ENCODE results near the gene KRTAP9-1. TPM values are rescaled to one million over a fixed set of nuclear protein-coding genes. Genes with fewer than 3 reads are reported as not detected.
A peak's percentile ranks its signal among the peaks of the same experiment; 100 is the strongest.
"Not testable (repeated sequence)": the region's sequence is repeated elsewhere in the genome, so short reads cannot be mapped to it uniquely, and the experiment has no call there.

KRTAP9-1 gene
- total RNA-seq (not detected), polyA plus RNA-seq (not detected), total RNA-seq (not detected)

GRCh38 chr17:41189837-41190318 lies at the start of gene KRTAP9-1:
Gene KRTAP9-1 (plus strand): TSS chr17:41189887. CDS start chr17:41189887, 0 bp downstream.
- Mint-ChIP-seq H3K27ac (peak within 1 kb of the TSS in 1 of 9 donors; percentile 37), H3K27me3 (peaks cover 0 to 17% (median 4%) of the 10 kb centered on the region in 5 donors)
- intact Hi-C loops (cut with micrococcal nuclease); ATAC-seq; H3K9me3 Mint-ChIP-seq; H3K4me3 Mint-ChIP-seq; H3K27ac ChIP-seq (ENCODE audit: low read depth, low read length); DNase-seq; H3K4me3 ChIP-seq (ENCODE audit: low read length); H3K36me3 Mint-ChIP-seq; H3K36me3 ChIP-seq (ENCODE audit: control insufficient read depth in 2 of 3, insufficient read depth in 3 of 3, low read length in 3 of 3); H3K27me3 ChIP-seq (ENCODE audit: control insufficient read depth in 2 of 2, insufficient read depth in 2 of 2, low read length in 2 of 2); H3K4me1 ChIP-seq (ENCODE audit: control insufficient read depth in 2 of 2, insufficient read depth in 2 of 2, low read length in 2 of 2); H3K9me3 ChIP-seq (ENCODE audit: control insufficient read depth in 2 of 3, low read length in 3 of 3); H3K4me1 Mint-ChIP-seq; POLR2A ChIA-PET: not testable (repeated sequence)
- CTCF ChIA-PET: interaction anchor here (0.7 kb wide), 1 partner anchor 94 kb away, joined by 6 read pairs; no protein-coding TSS in a partner anchor

GRCh38 chr17:41140360-41141131 lies 49.1 kb upstream of the KRTAP9-1 start, which contains the start of gene KRTAP4-6:
Gene KRTAP4-6 (minus strand): TSS chr17:41140544. CDS start chr17:41140487, 57 bp downstream.
- peaks cover 2 to 43% (median 28%) of the 10 kb centered on the region in 5 donors for H3K36me3 Mint-ChIP-seq
- H3K27me3 ChIP-seq (ENCODE audit: control insufficient read depth in 2 of 2, insufficient read depth in 2 of 2, low read length in 2 of 2): no peaks in the 10 kb centered on the region
- ChIA-PET POLR2A (interaction anchor here (0.5 kb wide), 1 partner anchor 1613 kb away, joined by 3 read pairs; no protein-coding TSS in a partner anchor), CTCF (interaction anchor here (0.6 kb wide), 1 partner anchor 411 kb away, joined by 3 read pairs; no protein-coding TSS in a partner anchor)
- no peak within 1 kb of the TSS for H3K4me3 ChIP-seq (ENCODE audit: low read length)
- no peak within 1 kb of the TSS for H3K27ac ChIP-seq (ENCODE audit: low read depth, low read length)
- peaks cover 13 to 61% (median 29%) of the 10 kb centered on the region in 11 donors for H3K9me3 Mint-ChIP-seq
- DNase-seq (no peak), ATAC-seq (no peak)
- intact Hi-C loops (cut with micrococcal nuclease): no loop called here
- H3K4me1 ChIP-seq (ENCODE audit: control insufficient read depth in 2 of 2, insufficient read depth in 2 of 2, low read length in 2 of 2): no peaks in the 10 kb centered on the region
- peaks cover 0 to 5% (median 4%) of the 10 kb centered on the region in 5 donors for H3K27me3 Mint-ChIP-seq
- H3K4me3 Mint-ChIP-seq: no peak within 1 kb of the TSS
- H3K4me1 Mint-ChIP-seq: peaks cover 0 to 9% (median 1%) of the 10 kb centered on the region in 7 donors
- H3K9me3 ChIP-seq (ENCODE audit: control insufficient read depth in 2 of 3, low read length in 3 of 3): peaks cover 0 to 11% (median 0%) of the 10 kb centered on the region in 3 experiments
- H3K27ac Mint-ChIP-seq: peak within 1 kb of the TSS in 1 of 9 donors; percentile 12
- H3K36me3 ChIP-seq (ENCODE audit: control insufficient read depth in 2 of 3, insufficient read depth in 3 of 3, low read length in 3 of 3): no peaks in the 10 kb centered on the region

GRCh38 chr17:41141361-41141760 lies 48.3 kb upstream of the KRTAP9-1 start:
- Histone ChIP-seq H3K36me3 (ENCODE audit: control insufficient read depth in 2 of 3, insufficient read depth in 3 of 3, low read length in 3 of 3) (no peaks in the 10 kb centered on the region), H3K4me3 (ENCODE audit: low read length) (no peak overlapping the region), H3K9me3 (ENCODE audit: control insufficient read depth in 2 of 3, low read length in 3 of 3) (peaks cover 0 to 11% (median 0%) of the 10 kb centered on the region in 3 experiments), H3K27ac (ENCODE audit: low read depth, low read length) (no peak overlapping the region), H3K4me1 (ENCODE audit: control insufficient read depth in 2 of 2, insufficient read depth in 2 of 2, low read length in 2 of 2) (no peaks in the 10 kb centered on the region), H3K27me3 (ENCODE audit: control insufficient read depth in 2 of 2, insufficient read depth in 2 of 2, low read length in 2 of 2) (no peaks in the 10 kb centered on the region)
- ATAC-seq (no peak), DNase-seq (no peak)
- Mint-ChIP-seq H3K36me3 (peaks cover 2 to 43% (median 28%) of the 10 kb centered on the region in 5 donors), H3K4me1 (peaks cover 0 to 6% (median 2%) of the 10 kb centered on the region in 7 donors), H3K27ac (no peak overlapping the region), H3K9me3 (peaks cover 13 to 61% (median 29%) of the 10 kb centered on the region in 11 donors), H3K27me3 (peaks cover 0 to 5% (median 4%) of the 10 kb centered on the region in 5 donors), H3K4me3 (no peak overlapping the region)
- ChIA-PET POLR2A (no interaction called here), CTCF (interaction anchor here (0.6 kb wide), 1 partner anchor 410 kb away, joined by 3 read pairs; no protein-coding TSS in a partner anchor)
- intact Hi-C loops (cut with micrococcal nuclease): no loop called here

GRCh38 chr17:41144846-41145245 lies 44.8 kb upstream of the KRTAP9-1 start:
- H3K4me3 ChIP-seq (ENCODE audit: low read length): no peak overlapping the region
- H3K27me3 Mint-ChIP-seq: peaks cover 0 to 8% (median 0%) of the 10 kb centered on the region in 5 donors
- ChIA-PET POLR2A (no interaction called here), CTCF (no interaction called here)
- peaks cover 0 to 11% (median 0%) of the 10 kb centered on the region in 3 experiments for H3K9me3 ChIP-seq (ENCODE audit: control insufficient read depth in 2 of 3, low read length in 3 of 3)
- intact Hi-C loops (cut with micrococcal nuclease): no loop called here
- no peaks in the 10 kb centered on the region for H3K4me1 ChIP-seq (ENCODE audit: control insufficient read depth in 2 of 2, insufficient read depth in 2 of 2, low read length in 2 of 2)
- H3K27ac Mint-ChIP-seq: no peak overlapping the region
- ATAC-seq (no peak), DNase-seq (no peak)
- no peaks in the 10 kb centered on the region for H3K27me3 ChIP-seq (ENCODE audit: control insufficient read depth in 2 of 2, insufficient read depth in 2 of 2, low read length in 2 of 2)
- no peak overlapping the region for H3K27ac ChIP-seq (ENCODE audit: low read depth, low read length)
- no peaks in the 10 kb centered on the region for H3K36me3 ChIP-seq (ENCODE audit: control insufficient read depth in 2 of 3, insufficient read depth in 3 of 3, low read length in 3 of 3)
- H3K4me1 Mint-ChIP-seq: peaks cover 0 to 8% (median 4%) of the 10 kb centered on the region in 7 donors
- H3K9me3 Mint-ChIP-seq: peaks cover 9 to 47% (median 21%) of the 10 kb centered on the region in 11 donors
- no peak overlapping the region for H3K4me3 Mint-ChIP-seq
- peaks cover 0 to 27% (median 16%) of the 10 kb centered on the region in 5 donors for H3K36me3 Mint-ChIP-seq

- peaks cover 0 to 8% (median 0%) of the 10 kb centered on the region in 5 donors for H3K27me3 Mint-ChIP-seq
- peaks cover 0 to 26% (median 16%) of the 10 kb centered on the region in 5 donors for H3K36me3 Mint-ChIP-seq
- no peak overlapping the region for H3K4me3 ChIP-seq (ENCODE audit: low read length)
- no peak for ATAC-seq
- no peak for DNase-seq
- peaks cover 9 to 44% (median 21%) of the 10 kb centered on the region in 11 donors for H3K9me3 Mint-ChIP-seq
- H3K27ac ChIP-seq (ENCODE audit: low read depth, low read length): no peak overlapping the region
- no peaks in the 10 kb centered on the region for H3K36me3 ChIP-seq (ENCODE audit: control insufficient read depth in 2 of 3, insufficient read depth in 3 of 3, low read length in 3 of 3)
- no peak overlapping the region for H3K4me3 Mint-ChIP-seq
- H3K27me3 ChIP-seq (ENCODE audit: control insufficient read depth in 2 of 2, insufficient read depth in 2 of 2, low read length in 2 of 2): no peaks in the 10 kb centered on the region
- peaks cover 0 to 8% (median 4%) of the 10 kb centered on the region in 7 donors for H3K4me1 Mint-ChIP-seq
- peaks cover 0 to 8% (median 0%) of the 10 kb centered on the region in 3 experiments for H3K9me3 ChIP-seq (ENCODE audit: control insufficient read depth in 2 of 3, low read length in 3 of 3)
- POLR2A ChIA-PET: no interaction called here
- no peak overlapping the region for H3K27ac Mint-ChIP-seq
- CTCF ChIA-PET: no interaction called here
- no peaks in the 10 kb centered on the region for H3K4me1 ChIP-seq (ENCODE audit: control insufficient read depth in 2 of 2, insufficient read depth in 2 of 2, low read length in 2 of 2)
- intact Hi-C loops (cut with micrococcal nuclease): no loop called here
These were observed 44.4 kb upstream of the KRTAP9-1 start for GRCh38 chr17:41145261-41145660.

- POLR2A ChIA-PET: no interaction called here
- intact Hi-C loops (cut with micrococcal nuclease): no loop called here
- no peak overlapping the region for H3K4me3 ChIP-seq (ENCODE audit: low read length)
- CTCF ChIA-PET: no interaction called here
- Mint-ChIP-seq H3K4me1 (peaks cover 0 to 8% (median 4%) of the 10 kb centered on the region in 7 donors), H3K9me3 (peaks cover 7 to 22% (median 9%) of the 10 kb centered on the region in 11 donors), H3K27ac (peak overlapping the region in 2 of 9 donors; percentile 4 to 61), H3K27me3 (peaks cover 0 to 8% (median 0%) of the 10 kb centered on the region in 5 donors), H3K36me3 (peaks cover 0 to 15% (median 8%) of the 10 kb centered on the region in 5 donors), H3K4me3 (no peak overlapping the region)
- DNase-seq (no peak), ATAC-seq (no peak)
- no peaks in the 10 kb centered on the region for H3K27me3 ChIP-seq (ENCODE audit: control insufficient read depth in 2 of 2, insufficient read depth in 2 of 2, low read length in 2 of 2)
- no peaks in the 10 kb centered on the region for H3K4me1 ChIP-seq (ENCODE audit: control insufficient read depth in 2 of 2, insufficient read depth in 2 of 2, low read length in 2 of 2)
- H3K27ac ChIP-seq (ENCODE audit: low read depth, low read length): no peak overlapping the region
- H3K36me3 ChIP-seq (ENCODE audit: control insufficient read depth in 2 of 3, insufficient read depth in 3 of 3, low read length in 3 of 3): no peaks in the 10 kb centered on the region
- peaks cover 0 to 6% (median 0%) of the 10 kb centered on the region in 3 experiments for H3K9me3 ChIP-seq (ENCODE audit: control insufficient read depth in 2 of 3, low read length in 3 of 3)
These were observed 42.0 kb upstream of the KRTAP9-1 start for GRCh38 chr17:41147531-41148204.

Measured in naive thymus-derived CD4-positive, alpha-beta T cell (primary cell).